Measurements from ENCODE around the gene MEX3A. TPM values are rescaled to one million over a fixed set of nuclear protein-coding genes. Genes with fewer than 3 reads are reported as not detected.
A peak's percentile ranks its signal among the peaks of the same experiment; 100 is the strongest.
"Not testable (repeated sequence)": the region's sequence is repeated elsewhere in the genome, so short reads cannot be mapped to it uniquely, and the experiment has no call there.

MEX3A gene
- total RNA-seq, 1 donor from 2014 or later = 6.6 TPM

DNA sequence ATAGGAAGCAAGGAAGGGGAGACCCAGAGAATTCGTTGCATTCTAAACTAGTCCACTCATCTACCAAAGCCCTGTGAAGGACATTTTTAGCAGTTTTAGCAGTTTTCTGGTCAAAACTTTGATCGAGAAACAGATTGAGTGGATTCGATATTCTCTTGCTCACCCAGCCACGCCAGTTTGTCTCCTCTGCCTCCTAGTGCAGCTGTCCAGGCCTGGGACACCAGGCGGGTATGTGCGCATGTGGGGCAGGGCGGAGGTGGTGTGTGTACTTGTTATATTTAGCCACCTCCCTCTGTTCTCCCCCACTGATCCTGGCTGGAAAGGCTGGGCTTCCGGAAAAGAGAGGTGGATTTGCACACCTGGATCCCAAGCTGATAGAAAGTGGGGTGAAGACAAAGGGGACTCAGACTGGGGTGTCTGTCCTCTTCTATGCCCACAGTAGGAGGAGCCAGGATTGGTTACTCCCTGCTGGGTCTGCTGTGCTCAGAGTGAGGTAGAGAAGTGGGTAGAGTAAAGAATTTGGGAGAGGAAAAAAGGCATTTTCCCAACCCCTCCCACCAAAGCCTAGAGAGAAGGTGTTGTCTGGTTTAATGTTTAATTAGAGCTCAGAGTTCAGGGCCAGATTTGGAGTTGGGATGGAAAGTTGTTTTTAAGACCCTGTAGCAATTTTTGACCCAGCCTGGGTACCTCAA lies 36.1 kb upstream of the MEX3A start:
- DNase-seq = no peak

- no peak for DNase-seq
These were observed 35.3 kb upstream of the MEX3A start for GRCh38 chr1:156117414-156118176.

DNA sequence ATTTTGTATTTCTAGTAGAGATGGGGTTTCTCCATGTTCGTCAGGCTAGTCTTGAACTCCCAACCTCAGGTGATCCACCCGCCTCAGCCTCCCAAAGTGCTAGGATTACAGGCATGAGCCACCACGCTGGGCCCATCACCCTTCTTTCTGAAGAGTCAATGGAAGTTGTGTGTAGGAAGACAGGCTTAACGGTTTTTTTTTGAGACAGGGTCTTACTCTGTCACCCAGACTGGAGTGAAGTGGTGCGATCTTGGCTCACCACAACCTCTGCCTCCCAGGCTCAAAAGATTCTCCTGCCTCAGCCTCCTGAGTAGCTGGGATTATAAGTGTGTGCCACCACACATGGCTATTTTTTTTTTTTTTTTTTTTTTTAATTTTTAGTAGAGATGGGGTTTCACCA lies 34.5 kb upstream of the MEX3A start:
- not testable (repeated sequence) for DNase-seq

- no peak for DNase-seq
These were observed 33.5 kb upstream of the MEX3A start for GRCh38 chr1:156115514-156116374.

DNA sequence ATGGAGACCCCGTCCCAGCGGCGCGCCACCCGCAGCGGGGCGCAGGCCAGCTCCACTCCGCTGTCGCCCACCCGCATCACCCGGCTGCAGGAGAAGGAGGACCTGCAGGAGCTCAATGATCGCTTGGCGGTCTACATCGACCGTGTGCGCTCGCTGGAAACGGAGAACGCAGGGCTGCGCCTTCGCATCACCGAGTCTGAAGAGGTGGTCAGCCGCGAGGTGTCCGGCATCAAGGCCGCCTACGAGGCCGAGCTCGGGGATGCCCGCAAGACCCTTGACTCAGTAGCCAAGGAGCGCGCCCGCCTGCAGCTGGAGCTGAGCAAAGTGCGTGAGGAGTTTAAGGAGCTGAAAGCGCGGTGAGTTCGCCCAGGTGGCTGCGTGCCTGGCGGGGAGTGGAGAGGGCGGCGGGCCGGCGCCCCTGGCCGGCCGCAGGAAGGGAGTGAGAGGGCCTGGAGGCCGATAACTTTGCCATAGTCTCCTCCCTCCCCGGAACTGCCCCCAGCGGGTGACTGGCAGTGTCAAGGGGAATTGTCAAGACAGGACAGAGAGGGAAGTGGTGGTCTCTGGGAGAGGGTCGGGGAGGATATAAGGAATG lies 32.8 kb upstream of the MEX3A start:
- DNase-seq = no peak

DNA sequence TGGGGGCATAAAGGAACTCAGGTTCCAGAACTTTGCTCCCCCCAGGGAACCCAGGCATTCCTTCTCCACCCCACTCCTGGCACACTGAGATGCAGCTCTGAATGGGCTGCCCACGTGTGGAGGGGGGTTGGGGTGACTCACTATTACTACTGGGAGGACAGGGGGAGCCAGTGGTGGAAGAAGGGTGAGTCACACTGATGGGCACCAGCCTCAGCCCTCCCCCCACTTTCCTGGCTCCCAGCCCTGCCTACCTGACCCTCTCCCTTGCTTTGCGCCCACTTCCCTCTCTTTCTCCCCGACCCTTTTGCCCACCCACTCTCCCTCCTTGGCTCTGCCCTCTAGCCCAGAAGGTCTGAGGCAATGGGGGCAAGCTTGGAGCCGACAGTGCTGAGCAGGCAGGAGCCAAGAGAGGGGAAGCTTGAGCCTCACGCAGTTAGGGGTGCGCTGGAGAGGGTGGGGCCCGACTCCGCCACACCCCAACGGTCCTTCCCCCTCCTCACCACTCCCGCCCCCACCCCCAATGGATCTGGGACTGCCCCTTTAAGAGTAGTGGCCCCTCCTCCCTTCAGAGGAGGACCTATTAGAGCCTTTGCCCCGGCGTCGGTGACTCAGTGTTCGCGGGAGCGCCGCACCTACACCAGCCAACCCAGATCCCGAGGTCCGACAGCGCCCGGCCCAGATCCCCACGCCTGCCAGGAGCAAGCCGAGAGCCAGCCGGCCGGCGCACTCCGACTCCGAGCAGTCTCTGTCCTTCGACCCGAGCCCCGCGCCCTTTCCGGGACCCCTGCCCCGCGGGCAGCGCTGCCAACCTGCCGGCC lies 32.0 kb upstream of the MEX3A start, which contains the start of gene LMNA:
LMNA (plus strand) TSS at position 611 of the 818 bp plus-strand sequence. CDS start 208 bp downstream, outside the sequence.
- DNase-seq = peak; percentile 94

DNA sequence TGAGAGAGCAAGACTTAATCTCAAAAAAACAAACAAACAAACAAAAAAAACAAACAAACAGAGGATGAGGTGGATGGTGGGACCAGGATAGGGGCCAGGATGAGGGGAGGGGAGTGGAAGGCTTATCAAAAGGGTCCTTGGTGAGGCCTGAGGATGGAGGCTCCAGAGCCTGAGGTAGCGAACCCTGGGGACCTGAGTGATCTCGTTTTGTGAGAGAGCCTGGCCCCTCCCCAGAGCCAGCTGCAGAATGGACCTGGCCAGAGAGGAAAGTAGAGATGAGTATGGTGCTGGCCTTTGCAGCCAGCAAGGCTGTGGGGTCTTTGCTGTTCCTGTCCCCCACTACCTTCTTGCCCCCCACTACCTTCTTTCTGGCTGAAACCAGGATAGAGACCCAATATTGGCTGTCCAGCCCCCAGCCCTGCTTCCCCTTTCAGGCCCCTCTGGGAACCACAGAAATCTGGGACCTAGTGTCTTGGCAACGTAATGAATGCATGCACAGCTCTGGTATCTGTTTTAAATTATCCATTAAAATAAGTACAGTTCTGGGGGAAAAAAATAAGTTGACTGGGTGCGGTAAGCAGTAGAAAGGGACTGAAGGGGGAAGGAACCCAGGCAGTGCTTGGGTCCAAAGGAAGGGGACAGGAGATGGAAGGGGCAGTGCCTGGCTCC lies 31.2 kb upstream of the MEX3A start:
- no peak for DNase-seq

- no peak for DNase-seq
These were observed 30.2 kb upstream of the MEX3A start for GRCh38 chr1:156112276-156113137.

- DNase-seq = no peak
These were observed 29.2 kb upstream of the MEX3A start for GRCh38 chr1:156111355-156111962.

DNA sequence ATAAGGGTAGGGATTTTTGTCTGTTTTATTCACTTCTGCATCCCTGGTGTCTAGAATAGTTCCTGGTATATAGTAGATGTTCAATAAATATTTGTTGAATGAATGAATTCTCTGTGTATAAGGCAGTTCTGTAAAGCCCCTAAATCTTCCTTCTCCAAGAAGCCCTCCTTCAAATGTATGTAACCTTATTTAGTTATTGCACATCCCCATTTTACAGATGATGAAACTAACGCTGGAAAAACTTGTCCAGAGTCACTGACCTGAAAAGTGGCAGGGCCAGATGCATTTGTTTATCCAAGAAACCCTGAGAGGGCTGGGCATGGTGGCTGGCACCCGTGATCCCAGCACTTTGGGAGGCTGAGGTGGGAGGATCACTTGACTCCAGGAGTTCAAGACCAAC lies 28.0 kb upstream of the MEX3A start:
- no peak for DNase-seq

DNA sequence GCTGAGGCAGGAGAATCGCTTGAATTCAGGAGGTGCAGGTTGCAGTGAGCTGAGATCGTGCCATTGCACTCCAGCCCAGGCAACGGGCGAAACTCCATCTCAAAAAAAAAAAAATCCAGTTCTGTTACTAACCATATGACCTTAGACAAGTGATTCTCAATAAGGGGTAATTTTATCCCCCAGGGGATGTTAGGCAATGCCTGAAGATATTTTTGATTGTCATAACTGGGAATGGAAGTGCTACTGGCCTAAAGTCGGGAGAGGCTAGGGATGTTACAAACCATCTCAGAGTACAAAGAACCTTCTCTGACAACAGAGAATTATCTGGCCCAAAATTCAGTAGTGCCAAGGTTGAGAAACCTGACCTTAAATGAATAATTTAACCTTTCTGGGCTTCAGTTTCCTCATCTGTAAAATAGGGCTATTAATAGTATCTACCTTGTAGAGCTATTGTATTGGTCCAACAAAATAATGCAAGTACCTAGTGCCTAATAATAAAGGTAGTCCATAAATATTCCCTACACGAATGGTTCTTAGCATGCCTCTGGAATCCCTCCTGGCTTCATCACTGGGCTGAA lies 26.5 kb upstream of the MEX3A start:
- no peak for DNase-seq

DNA sequence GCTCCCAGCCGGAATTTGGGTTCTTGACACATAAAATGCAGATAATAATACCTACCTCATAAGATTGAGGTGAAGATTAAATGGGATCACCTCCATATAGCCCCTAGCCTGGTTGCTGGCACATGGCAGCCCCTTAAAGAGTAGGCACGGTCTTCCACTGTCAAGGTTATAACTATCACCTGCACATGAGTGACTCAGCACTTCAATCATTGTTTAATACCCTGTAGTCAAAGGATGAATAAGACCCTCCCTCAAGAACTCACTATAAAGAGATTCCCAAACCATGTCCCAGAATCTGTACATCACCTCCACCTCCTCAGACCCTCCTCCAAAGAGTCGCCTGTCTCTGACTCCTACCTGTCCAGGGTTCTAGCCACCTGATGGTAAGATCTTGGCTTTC lies 25.8 kb upstream of the MEX3A start:
- DNase-seq = no peak

DNA sequence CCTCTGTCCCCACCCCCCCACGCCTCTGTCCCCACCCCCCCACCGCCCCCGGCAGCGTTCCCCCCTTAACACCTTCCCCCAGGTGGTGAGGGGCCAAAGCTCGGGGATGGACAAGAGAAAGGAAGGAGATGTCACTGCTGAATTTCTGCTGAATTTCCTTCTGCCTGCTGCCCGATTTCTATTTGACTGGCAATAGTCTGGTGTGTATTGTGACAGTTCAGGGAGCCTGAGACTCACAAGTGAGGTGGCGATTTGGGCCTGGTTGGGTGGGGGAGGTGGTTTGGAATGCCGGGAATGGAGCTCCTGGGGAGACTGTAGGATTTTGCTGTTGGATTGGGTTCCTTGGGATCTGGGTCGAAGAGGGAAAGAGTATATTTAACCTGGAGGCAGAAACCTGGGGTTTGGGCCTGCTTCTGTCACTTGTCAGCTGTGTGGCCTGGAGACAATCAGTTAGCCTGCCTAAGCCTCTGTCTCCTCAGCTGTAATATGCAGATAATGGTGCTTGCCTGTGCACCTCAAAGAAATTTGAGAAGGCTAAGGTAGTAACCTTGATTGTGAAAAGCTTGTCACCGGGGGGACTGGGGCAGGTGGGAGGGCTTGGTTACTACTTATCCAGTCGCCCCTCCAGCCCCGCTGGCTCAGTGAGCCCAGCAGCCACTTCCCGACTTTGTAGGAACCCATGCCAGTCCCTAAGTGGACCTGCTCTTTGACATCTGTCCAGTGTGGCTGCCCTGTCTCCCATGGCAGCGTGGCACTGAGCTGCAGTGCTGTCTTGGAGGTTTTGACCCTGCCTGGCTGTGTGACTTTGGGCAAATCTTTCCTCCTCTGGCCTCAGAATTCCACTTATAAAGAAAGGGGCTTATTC lies 24.6 kb upstream of the MEX3A start:
- DNase-seq = no peak

GRCh38 chr1:156104861-156105832 lies 22.9 kb upstream of the MEX3A start:
- DNase-seq = peak; percentile 83

GRCh38 chr1:156104065-156104810 lies 22.0 kb upstream of the MEX3A start:
- DNase-seq = peak; percentile 94

DNA sequence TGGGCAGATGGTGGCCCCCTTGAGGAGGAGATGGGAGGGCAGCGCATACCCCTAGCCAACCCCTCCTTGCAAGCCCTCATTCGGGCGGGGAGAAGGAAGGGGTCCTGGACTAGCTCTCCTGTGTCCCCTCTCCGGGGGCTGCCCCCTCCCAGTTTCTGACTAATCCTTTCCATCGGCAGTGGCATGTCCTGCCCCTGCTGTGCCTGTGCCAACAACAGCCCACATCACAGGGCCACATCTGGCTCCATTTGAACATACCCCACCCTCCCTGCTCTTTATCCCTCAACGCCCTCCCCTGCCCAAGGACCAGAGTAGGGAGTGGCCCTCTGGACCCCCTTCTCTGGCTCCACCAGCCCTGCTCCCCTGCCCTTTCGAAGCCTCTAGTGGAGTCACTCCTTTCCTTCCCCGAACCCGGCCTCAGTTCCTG lies 21.3 kb upstream of the MEX3A start:
- DNase-seq = no peak
